ENCODE results near the gene RPL19.

GRCh38 chr17:39155654-39156053 is 44.4 kb upstream of the RPL19 start:
- TF ChIP-seq FOXM1 (IDR thresholded peaks at IDR 0.05; ENCODE audit: borderline replicate concordance) = no peak
- no peak for TF ChIP-seq SUZ12 (IDR thresholded peaks at IDR 0.05)
- TF ChIP-seq BHLHE40 (IDR thresholded peaks at IDR 0.05; ENCODE audit: borderline replicate concordance) = no peak
- no peak for TF ChIP-seq FOXK2 (IDR thresholded peaks at IDR 0.05)
- no peak for TF ChIP-seq FOXA1 (IDR thresholded peaks at IDR 0.05)
- TF ChIP-seq SP1 (IDR thresholded peaks at IDR 0.05) = no peak
- TF ChIP-seq CTBP1 (IDR thresholded peaks at IDR 0.05; ENCODE audit: borderline replicate concordance) = no peak
- no peak for TF ChIP-seq ZNF384 (IDR thresholded peaks at IDR 0.05)
- no peak for TF ChIP-seq LEF1 (IDR thresholded peaks at IDR 0.05; ENCODE audit: borderline replicate concordance)
- TF ChIP-seq NFRKB (IDR thresholded peaks at IDR 0.05) = no peak
